ENCODE data around the gene GRM6.

DNA sequence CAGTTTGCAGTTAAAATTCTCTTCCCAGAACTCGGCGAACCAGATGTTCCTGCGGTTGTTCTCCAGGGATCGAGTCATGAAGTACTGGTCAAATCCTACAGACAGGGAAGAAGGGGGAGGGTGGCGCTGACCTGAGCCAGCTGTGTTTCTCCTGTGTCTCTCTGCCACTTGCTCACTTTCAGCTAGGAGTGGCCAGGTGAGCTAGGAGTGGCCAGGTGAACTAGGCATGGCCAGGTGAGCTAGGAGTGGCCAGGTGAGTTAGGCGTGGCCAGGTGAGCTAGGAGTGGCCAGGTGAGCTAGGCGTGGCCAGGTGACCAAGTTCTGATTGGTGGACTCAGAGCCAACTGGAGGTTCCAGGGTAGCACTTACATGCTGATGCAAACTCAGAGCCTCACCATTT, 5.8 kb downstream of the GRM6 start:
- no peak for TF ChIP-seq HMGA2 (CRISPR knock-in tag; IDR thresholded peaks at IDR 0.05)
- TF ChIP-seq, protein P1, sequence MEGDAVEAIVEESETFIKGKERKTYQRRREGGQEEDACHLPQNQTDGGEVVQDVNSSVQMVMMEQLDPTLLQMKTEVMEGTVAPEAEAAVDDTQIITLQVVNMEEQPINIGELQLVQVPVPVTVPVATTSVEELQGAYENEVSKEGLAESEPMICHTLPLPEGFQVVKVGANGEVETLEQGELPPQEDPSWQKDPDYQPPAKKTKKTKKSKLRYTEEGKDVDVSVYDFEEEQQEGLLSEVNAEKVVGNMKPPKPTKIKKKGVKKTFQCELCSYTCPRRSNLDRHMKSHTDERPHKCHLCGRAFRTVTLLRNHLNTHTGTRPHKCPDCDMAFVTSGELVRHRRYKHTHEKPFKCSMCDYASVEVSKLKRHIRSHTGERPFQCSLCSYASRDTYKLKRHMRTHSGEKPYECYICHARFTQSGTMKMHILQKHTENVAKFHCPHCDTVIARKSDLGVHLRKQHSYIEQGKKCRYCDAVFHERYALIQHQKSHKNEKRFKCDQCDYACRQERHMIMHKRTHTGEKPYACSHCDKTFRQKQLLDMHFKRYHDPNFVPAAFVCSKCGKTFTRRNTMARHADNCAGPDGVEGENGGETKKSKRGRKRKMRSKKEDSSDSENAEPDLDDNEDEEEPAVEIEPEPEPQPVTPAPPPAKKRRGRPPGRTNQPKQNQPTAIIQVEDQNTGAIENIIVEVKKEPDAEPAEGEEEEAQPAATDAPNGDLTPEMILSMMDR (IDR thresholded peaks at IDR 0.05) = no peak
- TF ChIP-seq, protein P2, sequence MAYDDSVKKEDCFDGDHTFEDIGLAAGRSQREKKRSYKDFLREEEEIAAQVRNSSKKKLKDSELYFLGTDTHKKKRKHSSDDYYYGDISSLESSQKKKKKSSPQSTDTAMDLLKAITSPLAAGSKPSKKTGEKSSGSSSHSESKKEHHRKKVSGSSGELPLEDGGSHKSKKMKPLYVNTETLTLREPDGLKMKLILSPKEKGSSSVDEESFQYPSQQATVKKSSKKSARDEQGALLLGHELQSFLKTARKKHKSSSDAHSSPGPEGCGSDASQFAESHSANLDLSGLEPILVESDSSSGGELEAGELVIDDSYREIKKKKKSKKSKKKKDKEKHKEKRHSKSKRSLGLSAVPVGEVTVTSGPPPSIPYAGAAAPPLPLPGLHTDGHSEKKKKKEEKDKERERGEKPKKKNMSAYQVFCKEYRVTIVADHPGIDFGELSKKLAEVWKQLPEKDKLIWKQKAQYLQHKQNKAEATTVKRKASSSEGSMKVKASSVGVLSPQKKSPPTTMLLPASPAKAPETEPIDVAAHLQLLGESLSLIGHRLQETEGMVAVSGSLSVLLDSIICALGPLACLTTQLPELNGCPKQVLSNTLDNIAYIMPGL (CRISPR knock-in tag; IDR thresholded peaks at IDR 0.05) = no peak
- TF ChIP-seq, protein P3, sequence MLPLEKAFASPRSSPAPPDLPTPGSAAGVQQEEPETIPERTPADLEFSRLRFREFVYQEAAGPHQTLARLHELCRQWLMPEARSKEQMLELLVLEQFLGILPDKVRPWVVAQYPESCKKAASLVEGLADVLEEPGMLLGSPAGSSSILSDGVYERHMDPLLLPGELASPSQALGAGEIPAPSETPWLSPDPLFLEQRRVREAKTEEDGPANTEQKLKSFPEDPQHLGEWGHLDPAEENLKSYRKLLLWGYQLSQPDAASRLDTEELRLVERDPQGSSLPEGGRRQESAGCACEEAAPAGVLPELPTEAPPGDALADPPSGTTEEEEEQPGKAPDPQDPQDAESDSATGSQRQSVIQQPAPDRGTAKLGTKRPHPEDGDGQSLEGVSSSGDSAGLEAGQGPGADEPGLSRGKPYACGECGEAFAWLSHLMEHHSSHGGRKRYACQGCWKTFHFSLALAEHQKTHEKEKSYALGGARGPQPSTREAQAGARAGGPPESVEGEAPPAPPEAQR (CRISPR knock-in tag; IDR thresholded peaks at IDR 0.05) = no peak

Data from WTC11 (cell line).